WTC11 (cell line): Measurements from ENCODE around the gene MBNL1. TPM values are rescaled to one million over a fixed set of nuclear protein-coding genes. Genes with fewer than 3 reads are reported as not detected.

ENCODE experiments used
- ATAC-seq: fragments of 200-7000 bp; cut with Tn5 transposase; 2 replicates; pipeline ENCODE4 v1.10.0; 2021; ENCODE audit warnings: mild to moderate bottlenecking, moderate library complexity
- CTCF ChIA-PET: fragments of 300-600 bp; sonication (Branson Sonifier 250); formaldehyde crosslinking; loops from one replicate; lab custom pipeline; 2021; ENCODE audit warnings: antibody characterized with exemption; lab: Charles Lee
- POLR2A ChIA-PET: fragments of 350-600 bp; sonication (Branson Sonifier 250); formaldehyde crosslinking; loops from one replicate; lab custom pipeline; 2021; ENCODE audit warnings: antibody characterized with exemption; lab: Charles Lee
- DNase-seq: peaks from one replicate; pipeline ENCODE4 v3.0.0; 2021; ENCODE audit warnings: low spot score
- H3K27ac Mint-ChIP-seq: 2 replicates; pipeline ENCODE4 v1.8.0; 2021; ENCODE audit warnings: mixed read lengths
- H3K27me3 Mint-ChIP-seq: 2 replicates; pipeline ENCODE4 v1.8.0; 2021; ENCODE audit warnings: low read depth, mild to moderate bottlenecking, moderate library complexity, mixed read lengths
- H3K36me3 Mint-ChIP-seq: 2 replicates; pipeline ENCODE4 v1.8.0; 2021; ENCODE audit warnings: mixed read lengths
- H3K4me1 Mint-ChIP-seq: 2 replicates; pipeline ENCODE4 v1.8.0; 2022; ENCODE audit warnings: mixed read lengths
- H3K4me3 Mint-ChIP-seq: 2 replicates; pipeline ENCODE4 v1.8.0; 2021; ENCODE audit warnings: mild to moderate bottlenecking, moderate library complexity, mixed read lengths
- H3K9me3 Mint-ChIP-seq: 2 replicates; pipeline ENCODE4 v1.8.0; 2021; ENCODE audit warnings: mixed read lengths
- AFF4 ChIP-seq: sonication (generic); formaldehyde crosslinking; IDR thresholded peaks from 2 replicates; pipeline ENCODE4 v1.8.1; 2023; ENCODE audit warnings: mild to moderate bottlenecking, missing genetic modification reagents, borderline replicate concordance
- AR ChIP-seq: fragments of 250-450 bp; sonication (Bioruptor Pico); IDR thresholded peaks from 2 replicates; pipeline ENCODE4 v1.9.0; 2021; ENCODE audit warnings: mild to moderate bottlenecking
- ATF3 ChIP-seq: sonication (generic); formaldehyde crosslinking; conservative IDR thresholded peaks from 2 replicates; pipeline ENCODE4 v1.8.1; 2022; ENCODE audit warnings: mild to moderate bottlenecking, missing genetic modification reagents
- E2F4 ChIP-seq: sonication (generic); formaldehyde crosslinking; IDR thresholded peaks from 2 replicates; pipeline ENCODE4 v1.8.1; 2022; ENCODE audit warnings: low read depth, mild to moderate bottlenecking, moderate library complexity, missing genetic modification reagents, borderline replicate concordance
- FOXK1 ChIP-seq: sonication (generic); formaldehyde crosslinking; IDR thresholded peaks from 2 replicates; pipeline ENCODE4 v1.8.0; 2022; ENCODE audit warnings: mild to moderate bottlenecking, moderate library complexity, missing genetic modification reagents
- GABPB1 ChIP-seq: sonication (generic); formaldehyde crosslinking; IDR thresholded peaks from 2 replicates; pipeline ENCODE4 v1.8.1; 2023; ENCODE audit warnings: mild to moderate bottlenecking, missing genetic modification reagents
- GTF2I ChIP-seq: fragments of 250-450 bp; sonication (Bioruptor Pico); conservative IDR thresholded peaks from 2 replicates; pipeline ENCODE4 v1.4.0; 2021; ENCODE audit warnings: mild to moderate bottlenecking
- KAT7 ChIP-seq: sonication (generic); formaldehyde crosslinking; IDR thresholded peaks from 2 replicates; pipeline ENCODE4 v1.8.1; 2023; ENCODE audit warnings: missing genetic modification reagents, mild to moderate bottlenecking, borderline replicate concordance
- MAX ChIP-seq: sonication (generic); formaldehyde crosslinking; IDR thresholded peaks from 2 replicates; pipeline ENCODE4 v1.8.0; 2022; ENCODE audit warnings: mild to moderate bottlenecking, missing genetic modification reagents
- MYBL2 ChIP-seq: sonication (generic); formaldehyde crosslinking; IDR thresholded peaks from 2 replicates; pipeline ENCODE4 v1.8.1; 2023; ENCODE audit warnings: mild to moderate bottlenecking, moderate library complexity, missing genetic modification reagents
- OVOL2 ChIP-seq: fragments of 250-450 bp; sonication (Bioruptor Pico); IDR thresholded peaks from 2 replicates; pipeline ENCODE4 v1.9.0; 2021; ENCODE audit warnings: mild to moderate bottlenecking, borderline replicate concordance
- SP1 ChIP-seq: sonication (generic); formaldehyde crosslinking; conservative IDR thresholded peaks from 2 replicates; pipeline ENCODE4 v1.8.1; 2022; ENCODE audit warnings: missing genetic modification reagents
- USF1 ChIP-seq: sonication (generic); formaldehyde crosslinking; IDR thresholded peaks from 2 replicates; pipeline ENCODE4 v1.8.0; 2022; ENCODE audit warnings: mild to moderate bottlenecking, missing genetic modification reagents
- ZMAT4 ChIP-seq: fragments of 250-450 bp; sonication (Bioruptor Pico); IDR thresholded peaks from 2 replicates; pipeline ENCODE4 v1.9.0; 2021; ENCODE audit warnings: mild to moderate bottlenecking
- ZNF138 ChIP-seq: sonication (generic); formaldehyde crosslinking; conservative IDR thresholded peaks from 2 replicates; pipeline ENCODE4 v1.8.1; 2022; ENCODE audit warnings: mild to moderate bottlenecking, moderate library complexity, missing genetic modification reagents
- ZNF263 ChIP-seq: sonication (generic); formaldehyde crosslinking; IDR thresholded peaks from 2 replicates; pipeline ENCODE4 v1.8.1; 2022; ENCODE audit warnings: low read depth, mild to moderate bottlenecking, moderate library complexity, missing genetic modification reagents
- ZNF317 ChIP-seq: sonication (generic); formaldehyde crosslinking; IDR thresholded peaks from 2 replicates; pipeline ENCODE4 v1.8.1; 2023; ENCODE audit warnings: low read depth, mild to moderate bottlenecking, moderate library complexity, missing genetic modification reagents, borderline replicate concordance
- ZNF416 ChIP-seq: fragments of 250-450 bp; sonication (Bioruptor Pico); IDR thresholded peaks from 2 replicates; pipeline ENCODE4 v1.9.0; 2021; ENCODE audit warnings: mild to moderate bottlenecking, inconsistent platforms
- ZNF423 ChIP-seq: fragments of 250-450 bp; sonication (Bioruptor Pico); IDR thresholded peaks from 2 replicates; pipeline ENCODE4 v2.1.2; 2022; ENCODE audit warnings: mild to moderate bottlenecking, moderate library complexity
- ZSCAN18 ChIP-seq: fragments of 250-450 bp; sonication (Bioruptor Pico); IDR thresholded peaks from 2 replicates; pipeline ENCODE4 v2.1.2; 2022; ENCODE audit warnings: mild to moderate bottlenecking, moderate library complexity
- total RNA-seq: library from RNA; stranded (reverse); gene quantifications from 3 replicates; pipeline ENCODE4 v1.2.3, GENCODE V29; 2021

MBNL1 gene
- total RNA-seq, 1 experiment from 2014 or later, result 20.4 TPM

- CTCF ChIA-PET, result no interaction called here
- POLR2A ChIA-PET, result no interaction called here
- Mint-ChIP-seq H3K27ac (no peak overlapping the region), H3K9me3 (no peaks in the 10 kb centered on the region), H3K27me3 (no peaks in the 10 kb centered on the region), H3K4me3 (no peak overlapping the region), H3K36me3 (no peaks in the 10 kb centered on the region), H3K4me1 (peaks cover 26% of the 10 kb centered on the region)
- ATAC-seq (no peak), DNase-seq (no peak)
- TF ChIP-seq ZNF416 (CRISPR knock-in tag) (no peak), ZMAT4 (CRISPR knock-in tag) (no peak), ZNF138 (no peak), ZNF263 (no peak), AFF4 (CRISPR knock-in tag) (no peak), SP1 (CRISPR knock-in tag) (no peak), E2F4 (CRISPR knock-in tag) (no peak), ZNF317 (CRISPR knock-in tag) (no peak), USF1 (no peak), GABPB1 (no peak), FOXK1 (CRISPR knock-in tag) (no peak), ZNF423 (no peak), ZSCAN18 (CRISPR knock-in tag) (no peak), MYBL2 (no peak), OVOL2 (CRISPR knock-in tag) (no peak), ATF3 (CRISPR knock-in tag) (no peak), MAX (CRISPR knock-in tag) (no peak), GTF2I (CRISPR knock-in tag) (no peak), KAT7 (CRISPR knock-in tag) (no peak), AR (CRISPR knock-in tag) (no peak)
Measured at GRCh38 chr3:152289708-152290107, 21.0 kb downstream of the MBNL1 start.
